ENCODE results near the gene GPR171. TPM values are rescaled to one million over a fixed set of nuclear protein-coding genes. Genes with fewer than 3 reads are reported as not detected.

The GPR171 gene
- total RNA-seq, 2 experiments from 2014 or later: 142 TPM

- POLR2A ChIA-PET: interaction anchor here (2.3 kb wide), 1 partner anchor 58 kb away, joined by 5 read pairs; no protein-coding TSS in a partner anchor
- Mint-ChIP-seq H3K4me3 (peak overlapping the region; percentile 37), H3K4me1 (peaks cover 50% of the 10 kb centered on the region), H3K9me3 (peaks cover 16% of the 10 kb centered on the region), H3K27ac (peak overlapping the region; percentile 90), H3K27me3 (no peaks in the 10 kb centered on the region), H3K36me3 (peaks cover 22% of the 10 kb centered on the region)
- DNase-seq (no peak), ATAC-seq (ENCODE audit: low read depth) (no peak)
These were observed 23.1 kb upstream of the GPR171 start for GRCh38 chr3:151226088-151226563.

- Mint-ChIP-seq H3K27me3 (no peaks in the 10 kb centered on the region), H3K4me1 (peaks cover 42% of the 10 kb centered on the region), H3K36me3 (peaks cover 29% of the 10 kb centered on the region), H3K4me3 (peak overlapping the region; percentile 37), H3K27ac (peak overlapping the region; percentile 90), H3K9me3 (peaks cover 23% of the 10 kb centered on the region)
- DNase-seq: no peak
- no peak for ATAC-seq (ENCODE audit: low read depth)
- POLR2A ChIA-PET: interaction anchor here (1.6 kb wide), 1 partner anchor 54 kb away, joined by 3 read pairs; no protein-coding TSS in a partner anchor
These were observed 22.3 kb upstream of the GPR171 start for GRCh38 chr3:151225040-151225975.

- POLR2A ChIA-PET: interaction anchor here (1.6 kb wide), 1 partner anchor 53 kb away, joined by 3 read pairs; no protein-coding TSS in a partner anchor
- H3K27ac Mint-ChIP-seq: no peak overlapping the region
- H3K27me3 Mint-ChIP-seq: no peaks in the 10 kb centered on the region
- peaks cover 23% of the 10 kb centered on the region for H3K9me3 Mint-ChIP-seq
- ATAC-seq (ENCODE audit: low read depth) (no peak), DNase-seq (no peak)
- peaks cover 32% of the 10 kb centered on the region for H3K36me3 Mint-ChIP-seq
- peaks cover 39% of the 10 kb centered on the region for H3K4me1 Mint-ChIP-seq
- no peak overlapping the region for H3K4me3 Mint-ChIP-seq
These were observed 21.4 kb upstream of the GPR171 start for GRCh38 chr3:151224268-151224866.

- POLR2A ChIA-PET: no interaction called here
- DNase-seq (no peak), ATAC-seq (ENCODE audit: low read depth) (no peak)
- peaks cover 26% of the 10 kb centered on the region for H3K36me3 Mint-ChIP-seq
- H3K27ac Mint-ChIP-seq: no peak overlapping the region
- H3K4me1 Mint-ChIP-seq: peaks cover 4% of the 10 kb centered on the region
- H3K9me3 Mint-ChIP-seq: peaks cover 23% of the 10 kb centered on the region
- no peak overlapping the region for H3K4me3 Mint-ChIP-seq
- H3K27me3 Mint-ChIP-seq: no peaks in the 10 kb centered on the region
These were observed 16.0 kb upstream of the GPR171 start for GRCh38 chr3:151219056-151219455.

GRCh38 chr3:151218136-151218535, 15.1 kb upstream of the GPR171 start:
- POLR2A ChIA-PET: no interaction called here
- Mint-ChIP-seq H3K36me3 (peaks cover 26% of the 10 kb centered on the region), H3K27ac (no peak overlapping the region), H3K4me1 (peaks cover 4% of the 10 kb centered on the region), H3K4me3 (no peak overlapping the region), H3K27me3 (no peaks in the 10 kb centered on the region), H3K9me3 (peaks cover 21% of the 10 kb centered on the region)
- no peak for ATAC-seq (ENCODE audit: low read depth)
- no peak for DNase-seq

GRCh38 chr3:151216641-151217607, 13.9 kb upstream of the GPR171 start:
- Mint-ChIP-seq H3K36me3 (peaks cover 16% of the 10 kb centered on the region), H3K9me3 (peaks cover 10% of the 10 kb centered on the region), H3K4me3 (no peak overlapping the region), H3K27me3 (no peaks in the 10 kb centered on the region), H3K4me1 (peaks cover 4% of the 10 kb centered on the region), H3K27ac (no peak overlapping the region)
- no peak for ATAC-seq (ENCODE audit: low read depth)
- POLR2A ChIA-PET: interaction anchor here (1.3 kb wide), 1 partner anchor 17 kb away, joined by 3 read pairs; no protein-coding TSS in a partner anchor
- no peak for DNase-seq

- ATAC-seq (ENCODE audit: low read depth) (no peak), DNase-seq (no peak)
- Mint-ChIP-seq H3K27me3 (no peaks in the 10 kb centered on the region), H3K36me3 (no peaks in the 10 kb centered on the region), H3K9me3 (no peaks in the 10 kb centered on the region), H3K27ac (no peak overlapping the region), H3K4me3 (no peak overlapping the region), H3K4me1 (peaks cover 24% of the 10 kb centered on the region)
- POLR2A ChIA-PET: interaction anchor here (1.5 kb wide), 1 partner anchor 14 kb away, joined by 4 read pairs; no protein-coding TSS in a partner anchor
These were observed 11.4 kb upstream of the GPR171 start for GRCh38 chr3:151214459-151214858.

- H3K4me1 Mint-ChIP-seq: peaks cover 29% of the 10 kb centered on the region
- H3K27me3 Mint-ChIP-seq: no peaks in the 10 kb centered on the region
- H3K9me3 Mint-ChIP-seq: no peaks in the 10 kb centered on the region
- POLR2A ChIA-PET: interaction anchor here (1.5 to 4.7 kb wide), 2 partner anchors 13 to 14 kb away, joined by 4 to 31 read pairs; partner anchors contain the start of gene GPR171
- H3K36me3 Mint-ChIP-seq: no peaks in the 10 kb centered on the region
- DNase-seq: no peak
- no peak overlapping the region for H3K4me3 Mint-ChIP-seq
- no peak overlapping the region for H3K27ac Mint-ChIP-seq
- ATAC-seq (ENCODE audit: low read depth): no peak
These were observed 10.9 kb upstream of the GPR171 start for GRCh38 chr3:151213881-151214280.

- POLR2A ChIA-PET: interaction anchor here (4.7 kb wide), 1 partner anchor 12 kb away, joined by 31 read pairs; the partner anchor contains the start of gene GPR171
- no peak for DNase-seq
- Mint-ChIP-seq H3K27me3 (no peaks in the 10 kb centered on the region), H3K4me3 (no peak overlapping the region), H3K27ac (no peak overlapping the region), H3K9me3 (no peaks in the 10 kb centered on the region), H3K4me1 (peaks cover 36% of the 10 kb centered on the region), H3K36me3 (no peaks in the 10 kb centered on the region)
- ATAC-seq (ENCODE audit: low read depth): no peak
These were observed 10.1 kb upstream of the GPR171 start for GRCh38 chr3:151213151-151213550.

GRCh38 chr3:151210676-151211381, 7.8 kb upstream of the GPR171 start:
- ATAC-seq (ENCODE audit: low read depth) (peak; percentile 79), DNase-seq (peak; percentile 46)
- H3K4me3 Mint-ChIP-seq: peak overlapping the region; percentile 82
- H3K9me3 Mint-ChIP-seq: no peaks in the 10 kb centered on the region
- H3K4me1 Mint-ChIP-seq: peaks cover 51% of the 10 kb centered on the region
- POLR2A ChIA-PET: interaction anchor here (0.7 to 4.7 kb wide), 4 partner anchors 10 to 802 kb away, joined by 3 to 31 read pairs (median 6); partner anchors contain the start of gene GPR171
- no peaks in the 10 kb centered on the region for H3K36me3 Mint-ChIP-seq
- no peaks in the 10 kb centered on the region for H3K27me3 Mint-ChIP-seq
- H3K27ac Mint-ChIP-seq: peak overlapping the region; percentile 90

- no peaks in the 10 kb centered on the region for H3K36me3 Mint-ChIP-seq
- peak overlapping the region; percentile 25 for H3K4me3 Mint-ChIP-seq
- POLR2A ChIA-PET: interaction anchor here (0.9 to 4.7 kb wide), 3 partner anchors 8 to 34 kb away, joined by 3 to 31 read pairs (median 3); partner anchors contain the start of gene GPR171
- H3K27ac Mint-ChIP-seq: peak overlapping the region; percentile 90
- DNase-seq (no peak), ATAC-seq (ENCODE audit: low read depth) (peak; percentile 32)
- no peaks in the 10 kb centered on the region for H3K27me3 Mint-ChIP-seq
- no peaks in the 10 kb centered on the region for H3K9me3 Mint-ChIP-seq
- peaks cover 60% of the 10 kb centered on the region for H3K4me1 Mint-ChIP-seq
These were observed 6.6 kb upstream of the GPR171 start for GRCh38 chr3:151209654-151210053.

- peak overlapping the region; percentile 77 for H3K4me3 Mint-ChIP-seq
- no peaks in the 10 kb centered on the region for H3K9me3 Mint-ChIP-seq
- peak overlapping the region; percentile 94 for H3K27ac Mint-ChIP-seq
- POLR2A ChIA-PET: interaction anchor here (1.1 to 2.4 kb wide), 2 partner anchors 443 to 1062 kb away, joined by 3 to 6 read pairs; partner anchors contain the start of genes MBNL1 and SIAH2
- DNase-seq (no peak), ATAC-seq (ENCODE audit: low read depth) (no peak)
- no peaks in the 10 kb centered on the region for H3K27me3 Mint-ChIP-seq
- peaks cover 11% of the 10 kb centered on the region for H3K36me3 Mint-ChIP-seq
- H3K4me1 Mint-ChIP-seq: peaks cover 65% of the 10 kb centered on the region
These were observed 3.2 kb upstream of the GPR171 start for GRCh38 chr3:151206201-151206600.

Measured in activated naive CD8-positive, alpha-beta T cell treated with anti-CD3 and anti-CD28 coated beads, Interleukin-2, amount 10 ng/mL, durations not matched to agents 7 days and 5 days (primary cell).